ENCODE data around the gene HMGN1. TPM values are rescaled to one million over a fixed set of nuclear protein-coding genes. Genes with fewer than 3 reads are reported as not detected.
A peak's percentile ranks its signal among the peaks of the same experiment; 100 is the strongest.

Gene HMGN1
- total and polyA plus RNA-seq, 8 donors: 60.1 to 140 (median 98.1) TPM

DNA sequence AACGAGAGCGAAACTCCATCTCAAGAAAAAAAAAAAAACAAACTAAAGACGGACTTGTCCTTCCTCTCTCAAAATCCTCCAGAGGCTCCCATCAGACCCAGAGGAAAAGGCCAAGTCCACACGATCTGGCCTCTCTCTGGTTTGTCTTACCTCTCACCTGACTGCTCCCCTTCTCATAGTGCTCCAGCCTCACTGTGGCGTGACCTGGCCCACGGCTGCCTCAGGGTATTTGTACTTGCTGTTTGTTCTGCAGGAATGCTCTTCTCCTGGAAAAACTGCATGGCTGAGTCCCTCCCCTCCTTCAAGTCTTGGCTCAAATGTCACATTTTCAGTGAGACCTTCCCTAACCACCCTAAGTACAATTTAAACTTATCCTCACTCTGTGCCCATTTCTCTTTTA, 27.5 kb downstream of the HMGN1 start:
- H3K36me3 ChIP-seq: no peaks in the 10 kb centered on the region

DNA sequence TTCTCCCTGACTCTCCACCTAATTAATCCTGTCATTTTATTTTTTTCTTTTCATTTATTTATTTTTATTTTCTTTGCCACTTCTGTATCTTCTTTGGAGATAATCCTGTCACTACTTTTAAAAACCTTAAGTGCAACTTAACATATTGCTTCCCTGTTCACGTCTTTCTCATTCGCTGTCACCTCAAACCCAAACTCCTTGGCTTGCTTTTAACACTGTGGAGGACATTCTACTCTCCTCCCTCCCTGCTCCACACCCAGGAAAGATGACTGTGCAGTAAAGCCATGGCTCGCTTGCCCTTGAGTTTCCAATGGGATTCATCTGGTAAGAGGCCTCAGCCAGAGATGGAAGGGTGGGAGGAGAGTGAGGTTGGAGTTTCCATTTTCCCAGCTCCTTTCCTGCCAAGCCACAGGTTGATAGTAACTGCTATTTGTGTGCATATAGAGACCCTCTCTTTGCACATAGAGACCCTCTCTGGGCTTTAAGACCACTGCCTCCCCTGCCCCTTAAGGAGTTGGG, 29.0 kb downstream of the HMGN1 start:
- intact Hi-C loops (cut with DNase I): loop anchor here in 1 of 3 donors (10.0 kb wide), 1 partner anchor 65 kb away; a partner anchor contains a TSS
- peaks cover 0 to under 1% (median 0%) of the 10 kb centered on the region in 3 donors for H3K4me1 ChIP-seq
- FAIRE-seq: no peak
- H3K36me3 ChIP-seq: no peaks in the 10 kb centered on the region
- no peak overlapping the region for H3K27ac ChIP-seq
- no peaks in the 10 kb centered on the region for H3K9me3 ChIP-seq
- no peak for ATAC-seq
- no peak for TF ChIP-seq CTCF (IDR thresholded peaks at IDR 0.05)
- H3K27me3 ChIP-seq: no peaks in the 10 kb centered on the region
- H3K4me3 ChIP-seq: no peak overlapping the region
- no peak for DNase-seq
- WGBS, 2 donors: 89 to 91% methylated on average over 3 of the region's 3 CpGs

More for the DNA sequence above, 27.5 kb downstream of the HMGN1 start:
- no peak for TF ChIP-seq CTCF (IDR thresholded peaks at IDR 0.05)
- ATAC-seq: no peak
- no peak for DNase-seq
- Histone ChIP-seq H3K27ac (no peak overlapping the region), H3K9me3 (no peaks in the 10 kb centered on the region), H3K27me3 (no peaks in the 10 kb centered on the region), H3K4me3 (no peak overlapping the region), H3K4me1 (no peaks in the 10 kb centered on the region)
- intact Hi-C loops (cut with DNase I): no loop called here
- FAIRE-seq: no peak
- 75 to 89% methylated on average over 6 of the region's 6 CpGs for WGBS, 2 donors

- Histone ChIP-seq H3K4me3 (no peak overlapping the region), H3K4me1 (peaks cover 0 to 3% (median 0%) of the 10 kb centered on the region in 3 donors), H3K27ac (no peak overlapping the region), H3K36me3 (no peaks in the 10 kb centered on the region), H3K27me3 (no peaks in the 10 kb centered on the region), H3K9me3 (no peaks in the 10 kb centered on the region)
- FAIRE-seq (no peak), ATAC-seq (peak in 2 of 4 donors; percentile 32 to 55), DNase-seq (no peak)
- 48 to 57% methylated on average over 6 of the region's 6 CpGs for WGBS, 2 donors
- no peak for TF ChIP-seq CTCF (IDR thresholded peaks at IDR 0.05)
- intact Hi-C loops (cut with DNase I): loop anchor here in 1 of 3 donors (10.0 kb wide), 1 partner anchor 65 kb away; a partner anchor contains a TSS
Observed at GRCh38 chr21:39319251-39319756, 29.6 kb downstream of the HMGN1 start.

DNA sequence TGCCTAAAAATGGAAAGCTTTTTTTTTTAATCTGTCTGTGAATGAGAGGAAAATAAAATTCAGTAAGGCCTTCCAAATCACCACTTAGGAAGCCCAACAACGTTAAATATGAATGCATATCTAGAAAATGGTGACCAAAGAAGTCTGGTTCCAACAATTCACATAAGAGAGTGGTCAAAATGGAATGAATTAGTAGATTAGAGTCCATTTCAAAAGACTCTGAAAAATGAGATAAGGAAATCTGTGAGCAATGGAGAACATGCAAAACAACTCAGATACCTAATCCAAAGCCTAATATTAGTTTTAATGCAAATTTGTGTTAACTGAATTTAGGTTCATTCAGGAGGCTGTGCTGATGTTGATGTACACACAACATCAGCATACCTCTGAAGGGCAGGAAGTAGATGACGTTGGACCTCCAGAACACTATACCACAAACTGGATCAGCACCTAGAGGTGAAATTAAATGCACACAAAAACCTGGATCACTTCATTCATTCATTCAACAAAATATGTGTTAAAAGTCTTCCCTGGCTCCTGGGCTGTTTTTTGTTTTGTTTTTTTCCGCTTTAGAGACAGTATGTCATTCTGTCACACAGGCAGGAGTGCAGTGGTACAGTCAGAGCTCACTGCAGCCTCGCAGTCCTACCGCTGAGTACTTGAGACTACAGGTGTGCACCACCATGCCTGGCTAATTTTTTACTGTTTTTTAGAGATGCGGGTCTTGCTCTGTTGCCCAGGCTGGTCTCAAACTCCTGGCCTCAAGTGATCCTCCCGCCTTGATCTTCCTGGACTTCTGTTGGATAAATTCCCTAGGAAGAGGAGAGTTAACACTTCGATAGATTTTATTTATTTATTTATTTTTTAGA, 30.6 kb downstream of the HMGN1 start:
- 82 to 85% methylated on average over 8 of the region's 8 CpGs for WGBS, 2 donors
- Histone ChIP-seq H3K36me3 (no peaks in the 10 kb centered on the region), H3K27me3 (no peaks in the 10 kb centered on the region), H3K27ac (no peak overlapping the region), H3K9me3 (no peaks in the 10 kb centered on the region), H3K4me3 (no peak overlapping the region), H3K4me1 (peaks cover 0 to 3% (median 0%) of the 10 kb centered on the region in 3 donors)
- ATAC-seq (no peak), FAIRE-seq (no peak), DNase-seq (no peak)
- intact Hi-C loops (cut with DNase I): loop anchor here in 1 of 3 donors (10.0 kb wide), 1 partner anchor 66 kb away; a partner anchor contains a TSS
- no peak for TF ChIP-seq CTCF (IDR thresholded peaks at IDR 0.05)
